Activated effector memory CD4-positive, alpha-beta T cell treated with Interleukin-2 at 50 U/mL for 16 hours (primary cell): ENCODE measurements around the gene ODF2.
"Not testable (repeated sequence)": the region's sequence is repeated elsewhere in the genome, so short reads cannot be mapped to it uniquely, and the experiment has no call there.

Experiments used
- DNase-seq: peaks from one replicate; pipeline ENCODE4 v3.0.0-alpha.2; 2020

ODF2 gene

GRCh38 chr9:128424268-128424780, 31.5 kb upstream of the ODF2 start:
- no peak for DNase-seq

- DNase-seq = no peak
These were observed 26.9 kb upstream of the ODF2 start for GRCh38 chr9:128428644-128429512.

GRCh38 chr9:128429513-128430086, 26.2 kb upstream of the ODF2 start:
- no peak for DNase-seq

GRCh38 chr9:128431207-128431606, 24.6 kb upstream of the ODF2 start:
- no peak for DNase-seq

- no peak for DNase-seq
These were observed 21.5 kb upstream of the ODF2 start for GRCh38 chr9:128434340-128434739.

- DNase-seq = no peak
These were observed 20.2 kb upstream of the ODF2 start for GRCh38 chr9:128435611-128436010.

- DNase-seq = peak; percentile 64
These were observed 17.3 kb upstream of the ODF2 start for GRCh38 chr9:128438343-128439109.

GRCh38 chr9:128439273-128439672, 16.5 kb upstream of the ODF2 start:
- no peak for DNase-seq

GRCh38 chr9:128442150-128442549, 13.7 kb upstream of the ODF2 start:
- DNase-seq = no peak

GRCh38 chr9:128446505-128446904, 9.3 kb upstream of the ODF2 start:
- DNase-seq = not testable (repeated sequence)

- DNase-seq = no peak
These were observed 7.1 kb upstream of the ODF2 start for GRCh38 chr9:128448746-128449145.

- no peak for DNase-seq
These were observed 815 bp upstream of the ODF2 start for GRCh38 chr9:128454991-128455390.

- DNase-seq = peak; percentile 59
These were observed 831 bp downstream of the ODF2 start for GRCh38 chr9:128456613-128457061.

GRCh38 chr9:128457207-128457606, 1.4 kb downstream of the ODF2 start:
- DNase-seq = no peak

- DNase-seq = no peak
These were observed 3.2 kb downstream of the ODF2 start for GRCh38 chr9:128459011-128459410.

- no peak for DNase-seq
These were observed 13.3 kb downstream of the ODF2 start for GRCh38 chr9:128469070-128469469.

- DNase-seq = no peak
These were observed 14.8 kb downstream of the ODF2 start for GRCh38 chr9:128470560-128470959.

- DNase-seq = no peak
These were observed 17.3 kb downstream of the ODF2 start for GRCh38 chr9:128473104-128473503.

GRCh38 chr9:128475867-128476266, 20.1 kb downstream of the ODF2 start:
- no peak for DNase-seq

- no peak for DNase-seq
These were observed 23.5 kb downstream of the ODF2 start for GRCh38 chr9:128479262-128479661.

- DNase-seq = no peak
These were observed 25.8 kb downstream of the ODF2 start for GRCh38 chr9:128481561-128481960.

GRCh38 chr9:128482186-128482585, 26.4 kb downstream of the ODF2 start:
- no peak for DNase-seq

GRCh38 chr9:128484686-128485413, 29.0 kb downstream of the ODF2 start:
- no peak for DNase-seq
